Panc1 (cell line): ENCODE data around the gene GRAMD4. TPM values are rescaled to one million over a fixed set of nuclear protein-coding genes. Genes with fewer than 3 reads are reported as not detected.

ENCODE experiments used
- ATAC-seq: fragments of 200-7000 bp; cut with Tn5 transposase; 2 replicates; pipeline ENCODE4 v1.9.1; 2020; ENCODE audit warnings: mild to moderate bottlenecking, moderate library complexity
- BruUV-seq: library from RNA; stranded (reverse); fragments of 400-500 nt; replicated peaks from 2 replicates; lab custom pipeline; 2021; lab: Mats Ljungman, UMichigan
- CTCF ChIA-PET: fragments of 300-600 bp; sonication (Branson Sonifier 250); formaldehyde crosslinking; loops from one replicate; lab custom pipeline; 2022; ENCODE audit warnings: antibody characterized with exemption; lab: Charles Lee
- POLR2A ChIA-PET: fragments of 300-600 bp; sonication (Branson Sonifier 250); formaldehyde crosslinking; loops from one replicate; lab custom pipeline; 2022; ENCODE audit warnings: antibody characterized with exemption; lab: Charles Lee
- DNase-seq: peaks from one replicate; pipeline ENCODE4 v3.0.0-alpha.2; 2010; ENCODE audit warnings: low read depth, low spot score
- H3K27ac ChIP-seq: 2 replicates; pipeline ENCODE4 v1.5.1; 2011; ENCODE audit warnings: mild to moderate bottlenecking, low read length, inconsistent platforms
- H3K27me3 ChIP-seq: fragments of 200-500 bp; sonication (Bioruptor generic); 2 replicates; pipeline ENCODE4 v1.6.0; 2014; ENCODE audit warnings: low read length, inconsistent platforms; ENCODE audit not compliant: control insufficient read depth, insufficient read depth
- H3K36me3 ChIP-seq: fragments of 200-500 bp; sonication (Bioruptor generic); 2 replicates; pipeline ENCODE4 v1.5.1; 2014; ENCODE audit warnings: inconsistent platforms, mild to moderate bottlenecking, low read length, moderate library complexity; ENCODE audit not compliant: control insufficient read depth, insufficient read depth
- H3K4me1 ChIP-seq: 2 replicates; pipeline ENCODE4 v1.5.1; 2011; ENCODE audit warnings: inconsistent platforms, mild to moderate bottlenecking, low read length, moderate library complexity; ENCODE audit not compliant: control insufficient read depth, insufficient read depth
- H3K4me3 ChIP-seq, 2 experiments: 2 replicates each; pipeline ENCODE4 v1.5.1; 2011 to 2012; ENCODE audit warnings: low read depth in 2 of 2, low read length in 2 of 2, mild to moderate bottlenecking in 2 of 2, inconsistent platforms in 1 of 2, moderate library complexity in 1 of 2
- H3K9me3 ChIP-seq: fragments of 200-500 bp; sonication (Bioruptor generic); 2 replicates; pipeline ENCODE4 v1.5.1; 2014; ENCODE audit warnings: low read depth, mild to moderate bottlenecking, inconsistent platforms, low read length, moderate library complexity; ENCODE audit not compliant: control insufficient read depth, insufficient read depth
- POLR2AphosphoS5 ChIP-seq: IDR thresholded peaks from 2 replicates; pipeline ENCODE4 v1.6.1; 2012; ENCODE audit warnings: mild to moderate bottlenecking, low read depth, low read length, moderate library complexity
- SIN3A ChIP-seq: IDR thresholded peaks from 2 replicates; pipeline ENCODE4 v1.6.1; 2012; ENCODE audit warnings: low read depth, mild to moderate bottlenecking, low read length, moderate library complexity, borderline replicate concordance; ENCODE audit not compliant: insufficient read depth
- TCF7L2 ChIP-seq: IDR thresholded peaks from 2 replicates; pipeline ENCODE4 v1.6.1; 2011; ENCODE audit warnings: mild to moderate bottlenecking, low read depth, low read length, inconsistent platforms
- in situ Hi-C: cut with HindIII; loops from 2 replicates; pipeline ENCODE4 v1.10.0; 2016; ENCODE audit warnings: low sequenced_read_pairs, low pct_unique_long_range_greater_than_20kb
- intact Hi-C: fragments of 100-400 bp; cut with micrococcal nuclease; formaldehyde crosslinking; loops from one replicate; pipeline ENCODE4 v1.10.0; 2022; ENCODE audit not compliant: unreplicated experiment
- total RNA-seq: library from RNA; stranded (reverse); gene quantifications from one replicate; pipeline ENCODE4 v1.2.1, GENCODE V29; 2021; ENCODE audit not compliant: unreplicated experiment
- TF ChIP-seq, protein P1 (sequence below): fragments of 450-650 bp; IDR thresholded peaks from 2 replicates; pipeline ENCODE4 v1.5.1; 2017; ENCODE audit warnings: mild to moderate bottlenecking
- TF ChIP-seq, protein P2 (sequence below), 2 experiments: IDR thresholded peaks; 2 replicates each; pipeline ENCODE4 v1.6.1; 2011 to 2012; ENCODE audit warnings: low read depth in 2 of 2, control low read depth in 1 of 2, low read length in 1 of 2, mild to moderate bottlenecking in 1 of 2, moderate library complexity in 1 of 2; ENCODE audit not compliant: insufficient read depth in 1 of 2

Gene GRAMD4
- total RNA-seq, 1 experiment from 2014 or later, result 30.8 TPM

DNA sequence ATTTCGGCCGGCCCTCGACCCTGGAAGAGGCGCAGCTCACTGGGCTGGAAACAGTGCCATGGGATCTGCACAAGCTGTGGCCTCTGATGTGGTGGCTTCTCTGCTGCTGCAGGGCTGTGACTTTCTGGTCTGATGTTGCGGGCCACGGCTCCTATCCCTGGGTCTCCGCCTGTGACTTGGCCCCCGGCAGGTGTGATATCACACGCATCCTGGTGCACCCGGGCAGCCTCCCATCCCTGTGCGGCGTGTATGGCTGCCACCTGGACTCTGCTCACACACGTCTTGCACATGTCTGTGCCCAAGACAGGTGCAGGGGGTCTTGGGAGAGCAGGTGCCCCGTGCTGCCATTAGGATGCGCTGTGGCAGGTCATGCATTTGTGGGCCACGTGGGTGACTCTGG is 31.1 kb downstream of the GRAMD4 start:
- Histone ChIP-seq H3K27me3 (no peaks in the 10 kb centered on the region), H3K4me1 (no peaks in the 10 kb centered on the region; the same call in none of the 2 replicates), H3K4me3 (no peak overlapping the region), H3K36me3 (no peaks in the 10 kb centered on the region), H3K27ac (no peak overlapping the region), H3K9me3 (no peaks in the 10 kb centered on the region)
- DNase-seq (no peak), ATAC-seq (no peak)
- intact Hi-C loops (no loop called here), in situ Hi-C loops (no loop called here)
- TF ChIP-seq TCF7L2 (no peak), SIN3A (no peak), POLR2AphosphoS5 (no peak)
- TF ChIP-seq, protein P1, sequence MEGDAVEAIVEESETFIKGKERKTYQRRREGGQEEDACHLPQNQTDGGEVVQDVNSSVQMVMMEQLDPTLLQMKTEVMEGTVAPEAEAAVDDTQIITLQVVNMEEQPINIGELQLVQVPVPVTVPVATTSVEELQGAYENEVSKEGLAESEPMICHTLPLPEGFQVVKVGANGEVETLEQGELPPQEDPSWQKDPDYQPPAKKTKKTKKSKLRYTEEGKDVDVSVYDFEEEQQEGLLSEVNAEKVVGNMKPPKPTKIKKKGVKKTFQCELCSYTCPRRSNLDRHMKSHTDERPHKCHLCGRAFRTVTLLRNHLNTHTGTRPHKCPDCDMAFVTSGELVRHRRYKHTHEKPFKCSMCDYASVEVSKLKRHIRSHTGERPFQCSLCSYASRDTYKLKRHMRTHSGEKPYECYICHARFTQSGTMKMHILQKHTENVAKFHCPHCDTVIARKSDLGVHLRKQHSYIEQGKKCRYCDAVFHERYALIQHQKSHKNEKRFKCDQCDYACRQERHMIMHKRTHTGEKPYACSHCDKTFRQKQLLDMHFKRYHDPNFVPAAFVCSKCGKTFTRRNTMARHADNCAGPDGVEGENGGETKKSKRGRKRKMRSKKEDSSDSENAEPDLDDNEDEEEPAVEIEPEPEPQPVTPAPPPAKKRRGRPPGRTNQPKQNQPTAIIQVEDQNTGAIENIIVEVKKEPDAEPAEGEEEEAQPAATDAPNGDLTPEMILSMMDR, result no peak
- TF ChIP-seq, protein P2, sequence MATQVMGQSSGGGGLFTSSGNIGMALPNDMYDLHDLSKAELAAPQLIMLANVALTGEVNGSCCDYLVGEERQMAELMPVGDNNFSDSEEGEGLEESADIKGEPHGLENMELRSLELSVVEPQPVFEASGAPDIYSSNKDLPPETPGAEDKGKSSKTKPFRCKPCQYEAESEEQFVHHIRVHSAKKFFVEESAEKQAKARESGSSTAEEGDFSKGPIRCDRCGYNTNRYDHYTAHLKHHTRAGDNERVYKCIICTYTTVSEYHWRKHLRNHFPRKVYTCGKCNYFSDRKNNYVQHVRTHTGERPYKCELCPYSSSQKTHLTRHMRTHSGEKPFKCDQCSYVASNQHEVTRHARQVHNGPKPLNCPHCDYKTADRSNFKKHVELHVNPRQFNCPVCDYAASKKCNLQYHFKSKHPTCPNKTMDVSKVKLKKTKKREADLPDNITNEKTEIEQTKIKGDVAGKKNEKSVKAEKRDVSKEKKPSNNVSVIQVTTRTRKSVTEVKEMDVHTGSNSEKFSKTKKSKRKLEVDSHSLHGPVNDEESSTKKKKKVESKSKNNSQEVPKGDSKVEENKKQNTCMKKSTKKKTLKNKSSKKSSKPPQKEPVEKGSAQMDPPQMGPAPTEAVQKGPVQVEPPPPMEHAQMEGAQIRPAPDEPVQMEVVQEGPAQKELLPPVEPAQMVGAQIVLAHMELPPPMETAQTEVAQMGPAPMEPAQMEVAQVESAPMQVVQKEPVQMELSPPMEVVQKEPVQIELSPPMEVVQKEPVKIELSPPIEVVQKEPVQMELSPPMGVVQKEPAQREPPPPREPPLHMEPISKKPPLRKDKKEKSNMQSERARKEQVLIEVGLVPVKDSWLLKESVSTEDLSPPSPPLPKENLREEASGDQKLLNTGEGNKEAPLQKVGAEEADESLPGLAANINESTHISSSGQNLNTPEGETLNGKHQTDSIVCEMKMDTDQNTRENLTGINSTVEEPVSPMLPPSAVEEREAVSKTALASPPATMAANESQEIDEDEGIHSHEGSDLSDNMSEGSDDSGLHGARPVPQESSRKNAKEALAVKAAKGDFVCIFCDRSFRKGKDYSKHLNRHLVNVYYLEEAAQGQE (IDR thresholded peaks at IDR 0.05; ENCODE audit: insufficient read depth in 1 of 2, low read depth in 2 of 2, low read length in 1 of 2), result no peak
- POLR2A ChIA-PET, result no interaction called here
- no TSS peak for BruUV-seq
- CTCF ChIA-PET, result no interaction called here

DNA sequence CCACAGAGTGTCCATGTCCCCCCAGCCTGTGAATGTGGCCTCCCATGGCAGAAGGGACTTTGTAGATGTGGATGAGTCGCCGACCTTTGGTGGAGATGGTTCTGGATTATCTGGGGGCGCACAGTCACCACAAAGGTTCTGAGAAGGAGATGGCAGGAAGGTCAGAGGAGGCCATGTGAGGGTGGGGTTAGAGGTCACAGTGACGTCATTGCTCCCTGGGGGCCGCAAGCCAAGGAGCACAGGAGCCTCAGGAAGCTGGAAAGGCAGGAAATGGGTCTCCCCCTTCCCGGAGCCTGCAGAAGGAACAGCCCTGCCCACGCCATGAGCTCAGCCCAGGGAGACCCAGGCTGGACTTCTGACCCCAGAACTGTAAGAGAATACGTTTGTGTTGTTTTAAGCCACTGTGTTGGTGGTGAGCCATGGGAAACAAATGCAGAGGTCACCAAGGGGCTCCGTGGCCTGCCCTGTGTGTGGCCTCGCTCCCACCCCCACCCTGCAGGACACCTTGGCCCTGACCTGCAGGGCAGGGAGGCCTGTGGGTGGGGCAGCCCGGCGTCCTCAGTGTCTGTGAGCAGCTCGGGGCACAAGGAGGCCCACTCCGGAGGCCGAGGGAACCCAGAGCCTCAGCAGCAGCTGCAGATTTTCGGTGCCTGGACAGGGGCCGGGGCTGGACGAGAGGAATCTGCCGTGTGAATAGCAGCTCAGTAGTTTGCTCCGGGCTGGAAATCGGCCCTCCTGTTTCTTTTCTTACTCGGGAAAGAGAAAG is 32.1 kb downstream of the GRAMD4 start:
- TF ChIP-seq, protein P2 (IDR thresholded peaks at IDR 0.05; ENCODE audit: insufficient read depth in 1 of 2, low read depth in 2 of 2, low read length in 1 of 2), result no peak
- TF ChIP-seq, protein P1, result no peak
- TF ChIP-seq POLR2AphosphoS5, result no peak
- no peak for TF ChIP-seq TCF7L2
- TF ChIP-seq SIN3A, result no peak
- ATAC-seq (no peak), DNase-seq (no peak)
- ChIA-PET CTCF (no interaction called here), POLR2A (no interaction called here)
- Histone ChIP-seq H3K27ac (no peak overlapping the region), H3K9me3 (no peaks in the 10 kb centered on the region), H3K36me3 (no peaks in the 10 kb centered on the region), H3K27me3 (no peaks in the 10 kb centered on the region), H3K4me1 (no peaks in the 10 kb centered on the region; the same call in none of the 2 replicates), H3K4me3 (no peak overlapping the region)
- in situ Hi-C loops (no loop called here), intact Hi-C loops (no loop called here)
- BruUV-seq, result no TSS peak
